GM12873 (cell line): ENCODE measurements around the gene TGFBI.

Source experiments
- CTCF ChIP-seq: IDR thresholded peaks from 2 replicates; pipeline ENCODE4 v1.5.1; 2012; ENCODE audit warnings: low read depth, mild to moderate bottlenecking, moderate library complexity, low read length, control low read depth; ENCODE audit not compliant: insufficient read depth; ENCODE audit errors: missing control alignments

The TGFBI gene

GRCh38 chr5:136039202-136039601 is 10.4 kb downstream of the TGFBI start:
- TF ChIP-seq CTCF, result no peak

GRCh38 chr5:136040746-136041415 is 12.1 kb downstream of the TGFBI start:
- no peak for TF ChIP-seq CTCF

GRCh38 chr5:136042156-136042555 is 13.4 kb downstream of the TGFBI start:
- TF ChIP-seq CTCF, result no peak

- TF ChIP-seq CTCF, result no peak
Measured at GRCh38 chr5:136042665-136043121, 13.9 kb downstream of the TGFBI start.

- TF ChIP-seq CTCF, result no peak
Measured at GRCh38 chr5:136043551-136043950, 14.8 kb downstream of the TGFBI start.

- TF ChIP-seq CTCF, result no peak
Measured at GRCh38 chr5:136043968-136044610, 15.3 kb downstream of the TGFBI start.

GRCh38 chr5:136046246-136046645 is 17.5 kb downstream of the TGFBI start:
- TF ChIP-seq CTCF, result no peak
